Fibroblast of lung (primary cell): ENCODE measurements around the gene MT1H.

ENCODE experiments used
- CTCF ChIP-seq, 2 donors: IDR thresholded peaks in 1 of 2; conservative IDR thresholded peaks in 1 of 2; 1 replicate in 1 of 2; 2 replicates in 1 of 2; pipeline ENCODE4 v1.5.1; 2011 to 2012; ENCODE audit warnings: low read length in 2 of 2, control low read depth in 1 of 2, inconsistent platforms in 1 of 2, low read depth in 1 of 2, mild to moderate bottlenecking in 1 of 2
- EZH2 ChIP-seq: IDR thresholded peaks from 2 replicates; pipeline ENCODE4 v1.5.1; 2012; ENCODE audit warnings: low read length, control low read depth, mild to moderate bottlenecking; ENCODE audit errors: missing control alignments

- TF ChIP-seq CTCF (conservative IDR thresholded peaks at IDR 0.05 in 1 of 2, IDR thresholded peaks at IDR 0.05 in 1 of 2; ENCODE audit: low read depth in 1 of 2, low read length in 2 of 2) (no peak), EZH2 (no peak)
These were observed 21.8 kb upstream of the MT1H start for GRCh38 chr16:56647641-56648431.
